OCI-LY1 (cell line): ENCODE measurements around the gene PSME4.

ENCODE experiments used
- EZH2 ChIP-seq: fragments of 200-600 bp; sonication (generic), shearing (Covaris generic); IDR thresholded peaks from 2 replicates; pipeline ENCODE4 v1.8.0; 2017; ENCODE audit warnings: borderline replicate concordance, mixed run types, mild to moderate bottlenecking, antibody characterized with exemption, low read length, moderate library complexity, mixed read lengths
- TF ChIP-seq, protein P1 (sequence below): fragments of 200-600 bp; sonication (generic), shearing (Covaris generic); IDR thresholded peaks from 2 replicates; pipeline ENCODE4 v1.5.1; 2017; ENCODE audit warnings: mild to moderate bottlenecking, antibody characterized with exemption, low read length, moderate library complexity, mixed read lengths

DNA sequence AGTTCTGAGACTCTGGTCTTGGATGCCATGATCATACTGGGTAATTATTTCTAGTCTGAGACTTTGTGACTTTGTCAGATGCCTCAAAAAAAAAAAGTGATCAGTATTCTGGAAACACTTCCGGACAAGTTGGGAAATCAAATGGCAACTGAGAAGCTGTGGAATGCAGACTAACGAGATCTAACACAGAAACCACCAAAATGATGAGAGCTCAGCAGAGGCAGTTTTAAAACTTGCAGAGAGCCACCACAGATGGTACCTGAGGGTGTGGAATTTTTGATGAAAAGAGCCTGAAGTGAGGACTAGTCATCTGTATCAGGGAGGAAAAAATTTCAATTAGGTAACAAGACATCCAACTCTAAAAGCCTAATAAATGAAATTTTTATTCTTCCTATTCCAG is 105.5 kb downstream of the PSME4 start:
- TF ChIP-seq, protein P1, sequence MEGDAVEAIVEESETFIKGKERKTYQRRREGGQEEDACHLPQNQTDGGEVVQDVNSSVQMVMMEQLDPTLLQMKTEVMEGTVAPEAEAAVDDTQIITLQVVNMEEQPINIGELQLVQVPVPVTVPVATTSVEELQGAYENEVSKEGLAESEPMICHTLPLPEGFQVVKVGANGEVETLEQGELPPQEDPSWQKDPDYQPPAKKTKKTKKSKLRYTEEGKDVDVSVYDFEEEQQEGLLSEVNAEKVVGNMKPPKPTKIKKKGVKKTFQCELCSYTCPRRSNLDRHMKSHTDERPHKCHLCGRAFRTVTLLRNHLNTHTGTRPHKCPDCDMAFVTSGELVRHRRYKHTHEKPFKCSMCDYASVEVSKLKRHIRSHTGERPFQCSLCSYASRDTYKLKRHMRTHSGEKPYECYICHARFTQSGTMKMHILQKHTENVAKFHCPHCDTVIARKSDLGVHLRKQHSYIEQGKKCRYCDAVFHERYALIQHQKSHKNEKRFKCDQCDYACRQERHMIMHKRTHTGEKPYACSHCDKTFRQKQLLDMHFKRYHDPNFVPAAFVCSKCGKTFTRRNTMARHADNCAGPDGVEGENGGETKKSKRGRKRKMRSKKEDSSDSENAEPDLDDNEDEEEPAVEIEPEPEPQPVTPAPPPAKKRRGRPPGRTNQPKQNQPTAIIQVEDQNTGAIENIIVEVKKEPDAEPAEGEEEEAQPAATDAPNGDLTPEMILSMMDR = no peak
- TF ChIP-seq EZH2 = no peak
